H1 (cell line): ENCODE data around the gene OMP. TPM values are rescaled to one million over a fixed set of nuclear protein-coding genes. Genes with fewer than 3 reads are reported as not detected.

ENCODE experiments used
- CBX8 ChIP-seq: fragments of 300-800, 300-1000 bp; sonication (generic); IDR thresholded peaks from 2 replicates; pipeline ENCODE4 v1.7.1; 2016; ENCODE audit warnings: low read depth, low read length, borderline replicate concordance
- EZH2 ChIP-seq: fragments of 200-600 bp; sonication (generic); IDR thresholded peaks from 2 replicates; pipeline ENCODE4 v1.7.1; 2012; ENCODE audit warnings: low read depth, mild to moderate bottlenecking, moderate library complexity, low read length, inconsistent platforms; ENCODE audit not compliant: severe bottlenecking
- JUN ChIP-seq: IDR thresholded peaks from 2 replicates; pipeline ENCODE4 v1.6.1; 2011; ENCODE audit warnings: low read depth, mild to moderate bottlenecking, improper control_type of control experiment, low read length
- RXRA ChIP-seq: IDR thresholded peaks from 2 replicates; pipeline ENCODE4 v1.6.1; 2011; ENCODE audit warnings: low read depth, mild to moderate bottlenecking, low read length, moderate library complexity; ENCODE audit not compliant: insufficient read depth
- SUZ12 ChIP-seq: fragments of 200-600 bp; sonication (generic); IDR thresholded peaks from 2 replicates; pipeline ENCODE4 v1.6.1; 2012; ENCODE audit warnings: mild to moderate bottlenecking, inconsistent platforms, low read length, moderate library complexity, mixed read lengths
- polyA plus RNA-seq, 7 experiments: library from polyadenylated mRNA; depleted of rRNA in 3 of 7; stranded (reverse) in 5 of 7; unstranded in 2 of 7; fragments of >200 nt in 5 of 7; fragments of 200-250 nt in 2 of 7; gene quantifications; 1 replicate in 5 of 7; 2 replicates in 1 of 7; 4 replicates in 1 of 7; pipeline versions ENCODE4 v1.2.1 to v1.2.3, GENCODE V29; 2011 to 2013; ENCODE audit warnings: missing spikeins in 2 of 7, mixed read lengths in 2 of 7
- total RNA-seq: library from RNA; stranded (reverse); fragmentation: NEBNext Ultra II Directional; extraction: Animal tissue kit (Norgen Biotek cat#: 25700); gene quantifications from 2 replicates; pipeline ENCODE4 v1.2.1, GENCODE V29; 2021
- TF ChIP-seq, protein P1 (sequence below): fragments of 300-600 bp; sonication (generic); IDR thresholded peaks from 2 replicates; pipeline ENCODE4 v1.7.1; 2012; ENCODE audit warnings: low read length, moderate library complexity, mild to moderate bottlenecking, inconsistent platforms; ENCODE audit not compliant: insufficient replicate concordance
- TF ChIP-seq, protein P2 (sequence below): IDR thresholded peaks from 2 replicates; pipeline ENCODE4 v1.6.1; 2012; ENCODE audit warnings: low read length, inconsistent platforms

OMP gene
- total and polyA plus RNA-seq, 2 of the 8 experiments (the other 6 are each of a cell fraction or from before 2014, with no cell fraction given) = not detected

DNA sequence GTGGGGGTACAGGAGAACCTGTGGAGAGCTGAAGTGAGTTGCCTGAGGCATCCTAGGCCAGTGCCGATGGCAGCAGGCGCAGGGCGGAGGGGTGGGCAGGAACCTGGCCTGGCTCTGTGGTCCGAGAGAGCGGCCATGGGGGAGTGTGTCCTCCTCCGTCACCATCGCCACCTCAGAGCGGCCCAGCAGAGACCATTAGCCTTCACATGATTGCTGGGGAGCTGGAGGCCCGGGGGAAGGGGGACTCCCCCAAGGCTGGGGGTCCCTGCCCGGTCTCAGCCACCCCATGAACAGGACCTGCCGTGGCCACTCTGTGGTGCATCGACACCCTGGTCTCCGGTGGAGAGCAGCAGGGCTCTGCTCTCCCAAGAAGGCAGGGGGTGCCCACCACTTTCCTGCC lies 4.1 kb downstream of the OMP start (continued):
- TF ChIP-seq, protein P1, sequence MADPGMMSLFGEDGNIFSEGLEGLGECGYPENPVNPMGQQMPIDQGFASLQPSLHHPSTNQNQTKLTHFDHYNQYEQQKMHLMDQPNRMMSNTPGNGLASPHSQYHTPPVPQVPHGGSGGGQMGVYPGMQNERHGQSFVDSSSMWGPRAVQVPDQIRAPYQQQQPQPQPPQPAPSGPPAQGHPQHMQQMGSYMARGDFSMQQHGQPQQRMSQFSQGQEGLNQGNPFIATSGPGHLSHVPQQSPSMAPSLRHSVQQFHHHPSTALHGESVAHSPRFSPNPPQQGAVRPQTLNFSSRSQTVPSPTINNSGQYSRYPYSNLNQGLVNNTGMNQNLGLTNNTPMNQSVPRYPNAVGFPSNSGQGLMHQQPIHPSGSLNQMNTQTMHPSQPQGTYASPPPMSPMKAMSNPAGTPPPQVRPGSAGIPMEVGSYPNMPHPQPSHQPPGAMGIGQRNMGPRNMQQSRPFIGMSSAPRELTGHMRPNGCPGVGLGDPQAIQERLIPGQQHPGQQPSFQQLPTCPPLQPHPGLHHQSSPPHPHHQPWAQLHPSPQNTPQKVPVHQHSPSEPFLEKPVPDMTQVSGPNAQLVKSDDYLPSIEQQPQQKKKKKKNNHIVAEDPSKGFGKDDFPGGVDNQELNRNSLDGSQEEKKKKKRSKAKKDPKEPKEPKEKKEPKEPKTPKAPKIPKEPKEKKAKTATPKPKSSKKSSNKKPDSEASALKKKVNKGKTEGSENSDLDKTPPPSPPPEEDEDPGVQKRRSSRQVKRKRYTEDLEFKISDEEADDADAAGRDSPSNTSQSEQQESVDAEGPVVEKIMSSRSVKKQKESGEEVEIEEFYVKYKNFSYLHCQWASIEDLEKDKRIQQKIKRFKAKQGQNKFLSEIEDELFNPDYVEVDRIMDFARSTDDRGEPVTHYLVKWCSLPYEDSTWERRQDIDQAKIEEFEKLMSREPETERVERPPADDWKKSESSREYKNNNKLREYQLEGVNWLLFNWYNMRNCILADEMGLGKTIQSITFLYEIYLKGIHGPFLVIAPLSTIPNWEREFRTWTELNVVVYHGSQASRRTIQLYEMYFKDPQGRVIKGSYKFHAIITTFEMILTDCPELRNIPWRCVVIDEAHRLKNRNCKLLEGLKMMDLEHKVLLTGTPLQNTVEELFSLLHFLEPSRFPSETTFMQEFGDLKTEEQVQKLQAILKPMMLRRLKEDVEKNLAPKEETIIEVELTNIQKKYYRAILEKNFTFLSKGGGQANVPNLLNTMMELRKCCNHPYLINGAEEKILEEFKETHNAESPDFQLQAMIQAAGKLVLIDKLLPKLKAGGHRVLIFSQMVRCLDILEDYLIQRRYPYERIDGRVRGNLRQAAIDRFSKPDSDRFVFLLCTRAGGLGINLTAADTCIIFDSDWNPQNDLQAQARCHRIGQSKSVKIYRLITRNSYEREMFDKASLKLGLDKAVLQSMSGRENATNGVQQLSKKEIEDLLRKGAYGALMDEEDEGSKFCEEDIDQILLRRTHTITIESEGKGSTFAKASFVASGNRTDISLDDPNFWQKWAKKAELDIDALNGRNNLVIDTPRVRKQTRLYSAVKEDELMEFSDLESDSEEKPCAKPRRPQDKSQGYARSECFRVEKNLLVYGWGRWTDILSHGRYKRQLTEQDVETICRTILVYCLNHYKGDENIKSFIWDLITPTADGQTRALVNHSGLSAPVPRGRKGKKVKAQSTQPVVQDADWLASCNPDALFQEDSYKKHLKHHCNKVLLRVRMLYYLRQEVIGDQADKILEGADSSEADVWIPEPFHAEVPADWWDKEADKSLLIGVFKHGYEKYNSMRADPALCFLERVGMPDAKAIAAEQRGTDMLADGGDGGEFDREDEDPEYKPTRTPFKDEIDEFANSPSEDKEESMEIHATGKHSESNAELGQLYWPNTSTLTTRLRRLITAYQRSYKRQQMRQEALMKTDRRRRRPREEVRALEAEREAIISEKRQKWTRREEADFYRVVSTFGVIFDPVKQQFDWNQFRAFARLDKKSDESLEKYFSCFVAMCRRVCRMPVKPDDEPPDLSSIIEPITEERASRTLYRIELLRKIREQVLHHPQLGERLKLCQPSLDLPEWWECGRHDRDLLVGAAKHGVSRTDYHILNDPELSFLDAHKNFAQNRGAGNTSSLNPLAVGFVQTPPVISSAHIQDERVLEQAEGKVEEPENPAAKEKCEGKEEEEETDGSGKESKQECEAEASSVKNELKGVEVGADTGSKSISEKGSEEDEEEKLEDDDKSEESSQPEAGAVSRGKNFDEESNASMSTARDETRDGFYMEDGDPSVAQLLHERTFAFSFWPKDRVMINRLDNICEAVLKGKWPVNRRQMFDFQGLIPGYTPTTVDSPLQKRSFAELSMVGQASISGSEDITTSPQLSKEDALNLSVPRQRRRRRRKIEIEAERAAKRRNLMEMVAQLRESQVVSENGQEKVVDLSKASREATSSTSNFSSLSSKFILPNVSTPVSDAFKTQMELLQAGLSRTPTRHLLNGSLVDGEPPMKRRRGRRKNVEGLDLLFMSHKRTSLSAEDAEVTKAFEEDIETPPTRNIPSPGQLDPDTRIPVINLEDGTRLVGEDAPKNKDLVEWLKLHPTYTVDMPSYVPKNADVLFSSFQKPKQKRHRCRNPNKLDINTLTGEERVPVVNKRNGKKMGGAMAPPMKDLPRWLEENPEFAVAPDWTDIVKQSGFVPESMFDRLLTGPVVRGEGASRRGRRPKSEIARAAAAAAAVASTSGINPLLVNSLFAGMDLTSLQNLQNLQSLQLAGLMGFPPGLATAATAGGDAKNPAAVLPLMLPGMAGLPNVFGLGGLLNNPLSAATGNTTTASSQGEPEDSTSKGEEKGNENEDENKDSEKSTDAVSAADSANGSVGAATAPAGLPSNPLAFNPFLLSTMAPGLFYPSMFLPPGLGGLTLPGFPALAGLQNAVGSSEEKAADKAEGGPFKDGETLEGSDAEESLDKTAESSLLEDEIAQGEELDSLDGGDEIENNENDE = no peak
- no peak for TF ChIP-seq RXRA
- no peak for TF ChIP-seq SUZ12
- TF ChIP-seq JUN = no peak
- no peak for TF ChIP-seq CBX8
- no peak for TF ChIP-seq EZH2
- TF ChIP-seq, protein P2, sequence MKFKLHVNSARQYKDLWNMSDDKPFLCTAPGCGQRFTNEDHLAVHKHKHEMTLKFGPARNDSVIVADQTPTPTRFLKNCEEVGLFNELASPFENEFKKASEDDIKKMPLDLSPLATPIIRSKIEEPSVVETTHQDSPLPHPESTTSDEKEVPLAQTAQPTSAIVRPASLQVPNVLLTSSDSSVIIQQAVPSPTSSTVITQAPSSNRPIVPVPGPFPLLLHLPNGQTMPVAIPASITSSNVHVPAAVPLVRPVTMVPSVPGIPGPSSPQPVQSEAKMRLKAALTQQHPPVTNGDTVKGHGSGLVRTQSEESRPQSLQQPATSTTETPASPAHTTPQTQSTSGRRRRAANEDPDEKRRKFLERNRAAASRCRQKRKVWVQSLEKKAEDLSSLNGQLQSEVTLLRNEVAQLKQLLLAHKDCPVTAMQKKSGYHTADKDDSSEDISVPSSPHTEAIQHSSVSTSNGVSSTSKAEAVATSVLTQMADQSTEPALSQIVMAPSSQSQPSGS = no peak
